8988T (cell line): ENCODE measurements around the gene TSPAN18.

Source experiments
- DNase-seq: peaks from one replicate; pipeline ENCODE4 v3.0.0; 2011

Gene TSPAN18

DNA sequence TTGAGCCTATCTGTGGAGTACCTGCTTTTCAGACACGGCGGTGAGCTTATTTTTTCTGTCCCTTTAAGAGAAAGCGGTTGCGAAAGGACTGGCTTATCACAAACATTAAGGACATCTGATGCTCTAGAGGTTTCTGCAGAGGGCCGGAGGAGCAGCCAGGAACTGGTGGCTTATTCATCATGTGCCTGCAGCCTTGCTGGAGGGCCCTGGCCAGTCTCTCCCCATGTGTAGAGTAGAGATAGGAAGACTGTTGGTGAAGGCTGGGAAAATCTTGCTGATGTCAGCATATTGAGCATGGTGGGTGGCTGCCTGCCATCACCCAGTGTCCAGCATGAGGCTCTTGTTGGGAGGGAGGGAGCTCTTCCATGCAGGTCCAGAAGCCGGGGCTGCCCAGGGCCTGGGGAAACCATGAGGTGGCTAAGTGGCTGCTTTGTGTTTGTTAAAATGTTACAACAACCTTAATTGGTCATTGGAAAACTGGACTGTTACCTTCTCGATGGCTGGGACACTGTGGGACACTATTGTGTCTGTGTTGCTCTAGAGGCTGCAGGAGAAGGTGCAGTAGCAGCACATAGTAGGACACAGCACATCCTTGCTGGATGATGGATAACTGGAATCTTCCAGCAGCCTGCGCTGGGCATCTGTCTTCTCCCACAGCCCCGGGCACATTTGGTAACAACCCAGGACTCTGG lies 54.3 kb downstream of the TSPAN18 start:
- no peak for DNase-seq

DNA sequence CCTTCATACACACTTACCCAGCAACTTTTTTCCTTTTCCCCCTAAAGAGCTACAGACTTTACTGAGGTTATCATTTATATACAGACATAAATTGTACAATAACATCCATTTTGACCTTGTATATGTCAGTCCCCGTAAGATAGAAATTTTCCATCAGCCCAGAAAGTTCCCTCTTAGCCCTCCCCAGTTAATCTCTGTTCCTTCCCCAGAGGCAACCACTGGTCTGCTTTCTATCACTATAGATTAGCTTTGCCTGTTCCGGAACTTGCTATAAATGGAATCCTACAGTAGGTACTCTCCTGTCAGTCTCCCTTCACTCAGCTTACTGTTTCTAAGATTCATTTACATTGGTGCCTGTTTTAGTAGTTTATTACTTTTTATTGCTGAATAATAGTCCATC lies 54.9 kb downstream of the TSPAN18 start:
- no peak for DNase-seq

DNA sequence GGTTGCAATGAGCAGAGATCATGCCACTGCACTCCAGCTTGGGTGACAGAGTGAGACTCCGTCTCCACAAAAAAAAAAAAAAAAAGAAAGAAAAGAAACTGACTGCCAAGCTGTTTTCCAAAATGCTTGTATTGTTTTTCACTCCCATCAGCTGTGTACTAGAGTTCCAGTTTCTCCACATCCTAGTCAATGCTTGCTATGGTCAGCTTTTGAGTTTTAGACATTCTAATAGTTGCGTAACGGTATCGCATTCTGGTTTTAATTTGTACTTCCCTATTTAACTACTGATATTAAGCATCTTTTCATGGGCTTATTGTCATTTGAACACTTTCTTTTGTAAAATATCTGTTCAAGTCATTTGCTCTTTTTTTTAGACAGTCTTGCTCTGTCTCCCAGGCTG lies 55.7 kb downstream of the TSPAN18 start:
- no peak for DNase-seq

DNA sequence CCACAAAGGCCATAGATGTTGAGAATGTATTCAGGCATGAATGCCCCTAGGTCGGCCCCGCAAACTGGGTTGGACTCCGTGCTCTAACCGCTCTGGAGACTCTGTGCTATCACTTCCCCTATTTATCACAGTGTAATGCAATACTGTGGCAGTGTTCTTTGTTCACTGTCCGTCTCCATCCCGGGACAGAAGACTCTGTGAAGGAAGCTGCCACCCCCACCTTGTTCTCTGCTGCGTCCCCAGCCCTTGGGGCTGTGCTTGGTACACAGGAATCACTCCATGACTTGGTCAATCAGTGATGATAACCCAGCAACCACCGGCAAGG lies 57.6 kb downstream of the TSPAN18 start:
- DNase-seq = no peak

DNA sequence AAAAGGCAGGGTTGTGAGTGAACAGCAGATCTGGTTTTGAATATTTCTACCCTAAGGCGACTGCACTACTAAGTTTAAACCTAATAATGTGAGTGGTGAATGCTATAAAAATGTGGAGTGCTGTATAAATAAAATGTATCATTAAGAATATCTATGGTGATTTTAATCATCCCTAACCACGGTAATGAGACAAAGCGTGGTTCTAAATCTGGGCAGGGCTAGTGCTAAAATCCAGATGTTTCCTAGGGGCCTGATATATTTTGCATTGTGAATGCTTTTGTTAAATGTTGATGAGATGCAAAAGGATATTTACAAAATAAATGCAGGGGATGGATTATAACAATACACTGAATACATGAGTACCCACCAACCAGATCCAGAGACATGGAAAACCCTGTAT lies 58.1 kb downstream of the TSPAN18 start:
- DNase-seq = no peak

DNA sequence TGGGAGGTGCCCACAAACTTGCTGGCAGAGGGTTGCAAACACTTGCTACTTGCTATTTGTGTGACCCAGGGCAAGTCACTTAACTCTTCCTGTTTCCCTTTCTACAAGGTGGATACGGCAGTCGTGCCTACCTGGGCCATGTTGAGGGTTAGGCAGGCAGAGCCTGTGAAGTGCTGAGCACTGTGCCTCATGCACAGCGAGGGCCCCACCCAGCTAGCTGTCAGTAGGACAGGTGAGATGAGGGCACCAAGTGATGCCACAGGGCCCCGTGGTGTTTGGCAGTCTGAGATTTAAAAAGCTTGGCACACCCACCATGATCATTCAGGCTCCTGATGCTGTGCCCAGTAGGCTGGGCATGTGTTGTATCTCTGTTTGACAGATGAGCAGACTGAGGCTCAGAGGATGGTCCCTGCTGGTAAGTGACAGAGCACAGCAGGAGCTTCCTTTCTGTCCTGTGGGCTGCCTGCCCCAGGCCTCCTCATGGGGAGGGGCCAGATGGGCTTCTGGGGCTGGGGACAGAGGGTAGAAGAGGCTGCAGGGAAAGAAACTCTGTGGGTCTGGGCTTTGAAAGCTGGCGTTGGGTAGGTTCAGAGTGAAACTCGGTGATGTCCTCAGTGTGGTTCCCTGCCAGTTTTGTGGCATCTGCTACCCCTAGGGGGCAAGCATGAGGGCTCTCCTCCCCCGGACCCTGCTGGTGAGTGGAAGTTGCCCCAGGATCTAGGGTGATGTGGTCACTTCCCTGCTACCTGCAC lies 59.3 kb downstream of the TSPAN18 start:
- DNase-seq = peak; percentile 76

DNA sequence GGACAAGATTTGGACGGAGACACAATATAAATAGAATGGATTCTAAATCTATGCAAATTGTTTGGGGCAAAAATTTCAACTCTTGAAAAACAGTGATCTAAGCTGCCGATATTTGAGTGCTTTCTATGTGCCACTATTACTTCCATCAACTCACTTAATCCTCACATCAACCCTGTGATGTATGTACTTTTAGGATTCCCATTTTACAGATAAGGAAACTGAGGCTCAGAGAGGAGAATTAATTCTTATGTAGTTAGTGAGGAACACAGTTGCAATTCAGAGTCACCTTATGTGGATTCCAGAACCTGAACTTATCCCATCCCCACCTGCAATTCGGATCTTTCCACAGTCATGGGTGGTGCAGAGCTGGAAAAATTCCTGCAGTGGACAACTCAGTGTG lies 60.3 kb downstream of the TSPAN18 start:
- DNase-seq = no peak

DNA sequence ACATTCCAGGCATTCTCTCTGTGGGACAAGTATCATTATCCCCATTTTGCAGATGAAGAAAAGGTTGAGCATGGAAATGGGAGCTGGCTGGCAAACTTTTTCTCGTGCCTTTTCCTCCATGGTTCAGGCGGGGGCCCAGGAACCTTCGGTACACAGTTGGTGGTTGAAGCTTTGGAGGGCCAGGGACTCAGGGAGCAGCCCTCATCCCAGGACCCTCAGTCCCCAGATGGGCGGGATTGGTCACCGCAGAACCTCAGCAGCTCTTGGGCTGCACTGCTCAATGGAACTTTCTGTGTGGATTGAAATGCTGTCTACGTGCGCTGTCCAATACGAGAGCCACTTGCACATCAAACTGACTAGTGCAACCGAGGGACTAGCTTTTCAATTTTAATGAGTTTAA lies 61.2 kb downstream of the TSPAN18 start:
- no peak for DNase-seq

DNA sequence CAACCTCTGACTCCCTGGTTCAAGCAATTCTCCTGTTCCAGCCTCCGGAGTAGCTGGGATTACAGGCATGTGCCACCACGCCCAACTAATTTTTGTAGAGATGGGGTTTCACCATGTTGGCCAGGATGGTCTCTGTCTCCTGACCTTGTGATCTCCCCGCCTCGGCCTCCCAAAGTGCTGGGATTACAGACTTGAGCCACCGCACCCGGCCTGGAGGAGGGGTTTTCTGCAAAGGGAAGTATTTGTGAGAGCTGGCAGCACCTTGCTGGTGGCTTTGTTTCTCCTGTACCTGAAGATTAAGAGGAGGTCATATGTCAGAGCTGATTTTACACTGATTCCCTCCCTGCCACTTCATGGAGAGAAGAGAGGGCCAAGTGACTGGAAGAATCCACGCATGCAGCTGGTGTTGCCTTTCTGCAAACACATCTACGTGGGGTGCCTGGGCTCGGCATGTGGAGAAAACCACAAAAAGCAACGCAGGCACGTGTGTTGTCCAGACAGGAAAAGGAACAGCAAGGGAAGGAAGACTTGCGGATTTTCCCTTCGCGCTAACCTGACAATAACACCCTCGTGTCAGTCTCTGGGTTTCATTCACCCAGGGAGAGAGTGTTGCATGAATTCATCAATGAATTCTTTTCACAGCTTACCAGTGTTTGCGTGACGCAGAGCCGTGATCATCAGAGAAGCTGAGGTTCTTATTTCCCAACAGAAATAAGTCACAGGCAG lies 61.9 kb downstream of the TSPAN18 start:
- no peak for DNase-seq

DNA sequence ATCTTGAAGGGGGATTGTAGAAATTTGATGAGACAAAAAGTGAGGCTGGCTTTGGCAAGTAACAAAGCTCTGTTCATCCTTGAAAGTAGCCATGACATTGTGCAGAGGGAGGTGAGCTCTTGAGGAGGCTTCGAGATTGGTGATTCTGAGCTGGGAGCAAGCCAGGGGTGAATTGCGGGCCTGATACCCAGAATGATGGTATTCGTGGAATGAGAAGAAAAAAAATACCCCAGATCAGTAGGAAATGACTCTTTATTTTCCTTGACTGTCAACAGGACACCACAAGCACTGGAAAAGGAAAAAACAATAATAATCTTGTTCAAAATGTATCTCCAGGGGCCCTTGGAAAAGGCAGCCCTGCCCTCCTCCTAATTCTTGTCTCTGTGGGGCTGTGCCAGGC lies 62.7 kb downstream of the TSPAN18 start:
- no peak for DNase-seq

DNA sequence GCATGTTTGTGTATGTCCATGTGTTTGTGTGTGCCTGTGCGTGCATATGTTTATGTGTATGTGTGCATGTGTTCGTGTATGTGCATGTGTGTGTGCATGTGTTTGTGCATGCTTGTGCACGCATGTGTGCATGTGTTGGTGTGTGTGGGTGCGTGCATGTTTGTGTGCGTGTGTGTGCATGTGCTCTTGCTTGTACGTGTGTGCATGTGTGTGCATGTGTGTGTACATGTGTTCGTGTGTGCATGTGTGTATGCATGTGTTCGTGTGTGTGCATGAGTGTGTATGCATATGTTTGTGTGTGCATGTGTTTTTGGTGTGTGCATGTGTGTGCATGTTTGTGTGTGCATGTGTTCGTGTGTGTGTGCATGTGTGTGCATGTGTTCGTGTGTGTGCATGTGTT lies 63.4 kb downstream of the TSPAN18 start:
- DNase-seq = no peak

DNA sequence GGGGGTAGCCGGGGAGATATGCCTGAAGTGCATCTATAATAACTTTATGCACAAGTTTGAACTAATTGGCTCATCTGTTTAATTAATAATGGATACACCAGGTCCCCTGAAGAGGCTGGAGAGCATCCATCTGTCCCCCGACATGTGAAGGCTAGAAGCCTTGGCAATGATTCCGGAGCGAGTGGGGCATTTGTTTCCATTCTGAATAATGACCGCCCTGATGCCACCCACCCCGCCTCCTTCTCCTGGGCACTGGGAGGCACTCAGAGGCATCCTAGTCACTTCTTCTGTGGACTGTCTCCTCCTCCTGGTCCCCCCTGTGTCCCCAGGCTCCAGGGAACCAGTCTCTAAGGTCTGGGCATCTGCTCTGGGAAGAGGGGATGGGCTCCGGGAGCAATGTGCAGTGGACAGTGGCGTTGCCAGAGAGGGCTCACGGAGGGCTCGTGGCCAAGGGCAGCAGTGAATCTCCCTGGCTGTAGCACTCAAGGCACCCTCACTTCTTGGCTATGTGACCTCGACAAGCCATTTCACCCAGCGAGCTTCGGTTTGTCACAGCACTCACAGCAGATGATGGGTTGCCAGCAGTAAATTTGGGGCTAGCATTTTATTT lies 64.7 kb downstream of the TSPAN18 start:
- no peak for DNase-seq

DNA sequence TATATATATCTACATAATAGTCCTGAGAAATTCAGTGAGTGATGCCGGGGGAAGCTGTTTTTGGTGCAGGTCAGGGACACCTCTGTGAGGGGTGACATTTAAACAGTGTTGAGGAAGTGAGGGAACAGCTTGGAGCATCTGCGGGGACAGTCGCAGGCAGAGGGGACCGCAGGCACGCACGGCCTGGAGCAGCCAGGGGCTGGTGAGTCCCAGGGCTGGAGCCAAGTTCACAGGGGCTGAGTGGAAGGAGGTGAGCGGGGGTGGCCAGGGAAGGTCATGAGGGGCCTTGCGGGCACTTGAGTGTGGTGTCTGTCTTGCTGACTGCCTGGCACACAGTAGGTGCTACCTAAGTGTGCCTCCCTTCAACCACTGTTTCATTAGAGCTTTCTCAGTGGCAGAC lies 65.4 kb downstream of the TSPAN18 start:
- no peak for DNase-seq

DNA sequence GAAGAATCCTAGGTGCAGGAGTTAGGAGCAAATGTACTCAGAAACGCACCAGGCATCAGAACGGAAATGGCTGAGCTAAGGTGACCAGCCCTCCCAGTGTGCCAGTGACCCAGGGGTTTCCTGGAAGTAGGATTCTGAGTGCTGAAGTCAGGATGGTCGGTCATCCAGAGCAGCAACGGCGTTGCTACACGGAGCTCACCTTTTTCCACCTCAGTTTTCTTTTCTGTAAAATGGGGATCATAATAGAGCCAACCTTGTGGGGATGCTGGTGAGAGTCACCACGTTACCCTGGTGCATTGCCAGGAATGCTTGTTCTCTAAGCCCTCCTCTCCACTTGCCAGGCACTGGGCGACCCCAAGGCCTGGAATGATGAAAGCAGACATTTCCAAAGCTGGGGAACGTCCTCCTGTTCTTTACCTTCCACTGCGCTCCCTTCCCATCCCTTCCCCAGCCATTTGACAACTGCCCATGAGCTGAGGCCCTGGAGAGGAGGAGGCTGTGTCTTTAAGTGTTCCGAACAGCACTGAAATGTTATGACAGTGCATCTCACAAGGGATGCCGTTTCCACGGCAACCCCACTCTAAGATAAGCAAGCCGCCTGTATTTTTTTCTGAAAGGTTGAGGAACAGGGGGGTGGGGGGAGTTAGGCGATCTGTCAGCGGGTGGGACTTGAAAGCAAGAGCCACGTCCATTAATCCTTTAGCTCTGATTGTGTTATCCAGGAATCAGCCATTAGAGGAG lies 66.8 kb downstream of the TSPAN18 start:
- no peak for DNase-seq

DNA sequence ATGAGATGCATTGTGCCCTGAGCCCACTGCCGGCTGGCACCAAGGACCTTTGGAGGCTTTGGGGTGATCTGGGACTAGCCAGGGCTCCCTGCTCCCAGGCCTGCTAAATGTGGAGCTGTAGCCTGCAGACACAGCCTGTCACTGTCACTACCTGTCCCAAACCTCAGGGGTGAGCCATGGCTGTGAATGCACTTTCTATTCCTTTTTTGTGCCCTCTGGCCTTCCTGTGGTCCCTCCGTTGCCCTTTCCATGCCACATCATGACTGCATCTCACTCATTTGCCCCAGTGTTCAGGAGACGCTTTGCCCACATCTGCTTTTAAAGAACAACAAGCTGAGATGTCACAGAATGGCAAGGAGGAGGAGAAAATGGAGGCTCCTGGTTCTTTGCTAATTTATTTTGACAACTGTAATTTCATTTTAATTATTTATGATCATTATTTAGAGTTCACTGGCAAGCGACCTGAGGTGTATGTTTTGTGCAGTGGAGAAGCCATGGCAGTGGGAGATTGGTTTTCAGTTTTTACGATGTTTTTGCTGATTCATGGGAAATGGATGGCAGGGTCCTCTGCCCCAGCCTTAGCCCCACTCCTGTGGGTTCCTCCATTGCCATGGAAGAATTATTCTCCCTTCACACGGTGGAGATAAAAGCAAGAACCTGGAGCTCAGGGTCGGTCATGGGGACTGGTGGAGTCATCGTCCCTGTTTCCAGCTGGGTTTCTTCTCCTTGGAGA lies 69.2 kb downstream of the TSPAN18 start:
- DNase-seq = no peak

DNA sequence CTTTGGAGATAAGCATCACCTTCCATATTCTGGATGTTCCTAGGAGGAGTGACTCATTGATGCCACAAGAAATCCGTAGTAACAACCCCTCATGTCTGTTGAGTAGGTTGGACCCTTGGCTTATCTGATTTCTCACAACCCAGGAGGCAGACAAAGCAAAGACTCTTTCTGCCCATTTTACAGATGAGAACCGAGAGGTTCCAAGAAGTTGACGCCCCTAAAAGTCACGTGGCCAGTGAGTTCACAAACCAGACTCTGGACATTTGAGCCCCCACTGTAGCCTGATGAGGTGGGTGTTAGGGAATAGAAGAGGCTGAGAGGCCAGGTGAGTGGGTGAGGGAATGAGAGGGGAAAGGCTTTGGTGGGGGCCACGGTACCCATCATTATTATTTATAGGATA lies 70.3 kb downstream of the TSPAN18 start:
- DNase-seq = no peak

DNA sequence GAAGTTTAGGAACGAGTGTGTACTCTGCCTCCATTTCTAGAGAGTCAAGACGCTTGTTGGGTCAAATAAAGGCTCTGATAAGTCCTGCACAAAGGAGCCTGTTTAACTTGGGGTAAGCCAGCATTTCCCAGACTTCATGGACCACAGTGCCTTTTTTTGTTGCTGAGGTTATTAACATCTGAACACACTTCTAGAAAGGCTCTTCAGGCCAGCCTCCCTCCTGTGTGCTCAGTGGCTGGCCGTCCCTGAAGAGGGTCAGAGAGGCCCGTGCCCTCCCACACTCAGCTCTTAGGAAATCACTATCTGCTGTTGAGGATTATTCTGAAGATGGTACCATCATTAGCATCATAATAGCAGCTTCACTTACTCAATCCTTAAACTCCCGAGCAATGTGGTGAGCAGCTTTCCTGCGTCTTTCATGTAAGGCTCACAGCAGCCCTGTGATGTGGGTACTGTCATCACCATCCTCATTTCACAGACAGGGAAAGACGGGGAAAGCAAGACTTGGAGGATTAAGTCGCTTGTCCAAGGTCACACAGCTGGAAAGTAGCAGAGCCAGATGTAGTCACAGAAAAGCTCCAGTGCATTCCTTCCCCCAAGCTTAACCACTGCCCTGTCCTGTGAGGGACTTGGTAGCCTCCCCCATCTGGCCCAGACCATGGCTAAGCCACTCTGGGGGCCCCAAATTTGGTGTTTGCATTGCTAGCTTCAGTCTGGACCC lies 71.3 kb downstream of the TSPAN18 start:
- no peak for DNase-seq

DNA sequence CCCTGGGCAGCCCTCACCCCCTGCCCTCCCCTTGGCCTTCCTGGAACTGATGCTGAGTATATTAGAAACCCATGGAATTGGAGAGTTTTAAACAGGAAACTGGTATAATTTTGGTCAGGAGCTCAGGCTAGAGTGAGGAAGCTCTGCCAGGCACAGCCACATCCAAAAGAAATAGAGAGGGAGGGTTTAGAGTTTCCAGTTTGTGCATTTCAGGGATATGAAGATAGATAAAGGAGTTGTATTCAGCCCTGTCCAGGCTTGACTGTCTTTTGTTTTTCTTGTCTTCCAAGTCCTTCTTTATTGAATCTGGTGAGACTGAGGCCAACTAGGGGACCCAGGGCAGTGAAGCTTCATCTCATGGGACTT lies 71.8 kb downstream of the TSPAN18 start:
- DNase-seq = no peak

DNA sequence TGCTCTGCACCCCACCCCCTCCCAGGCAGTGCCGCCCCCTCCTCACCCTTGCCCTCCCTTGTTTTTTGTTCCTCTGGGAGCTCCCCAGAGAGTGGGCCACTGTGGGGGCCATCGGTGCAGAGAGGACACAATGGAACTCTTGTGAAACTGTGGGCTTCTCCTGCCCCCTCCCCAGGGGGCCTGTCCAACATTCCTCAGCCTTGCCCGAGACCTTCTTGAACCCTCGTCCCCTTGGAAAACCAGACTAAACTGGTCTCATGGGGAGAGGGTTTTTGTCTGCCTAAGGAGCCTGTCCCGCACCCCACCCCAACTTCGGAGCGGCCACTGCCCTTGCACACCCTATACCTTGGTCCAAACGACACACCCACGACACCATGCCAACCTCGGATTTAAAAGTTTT lies 72.2 kb downstream of the TSPAN18 start:
- DNase-seq = no peak

DNA sequence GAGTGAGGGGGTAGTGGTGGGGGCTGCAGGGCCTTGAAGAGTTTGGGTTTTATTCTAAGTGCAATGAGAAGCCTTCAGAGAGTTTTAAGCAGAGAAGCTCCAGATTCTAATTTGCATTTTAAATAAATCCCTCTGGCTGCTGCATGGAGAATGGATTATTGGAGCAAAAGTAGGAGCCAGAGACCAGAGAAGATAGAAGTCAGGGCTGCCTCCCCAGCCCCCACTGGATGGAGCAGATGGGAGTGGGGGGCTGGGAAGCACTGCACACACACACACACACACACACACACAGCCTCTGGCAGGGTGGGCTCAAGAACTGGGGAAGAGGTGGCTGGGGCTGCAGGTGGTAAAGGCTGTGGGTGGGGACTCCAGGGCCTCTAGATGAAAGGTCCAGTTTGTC lies 75.6 kb downstream of the TSPAN18 start:
- DNase-seq = no peak

DNA sequence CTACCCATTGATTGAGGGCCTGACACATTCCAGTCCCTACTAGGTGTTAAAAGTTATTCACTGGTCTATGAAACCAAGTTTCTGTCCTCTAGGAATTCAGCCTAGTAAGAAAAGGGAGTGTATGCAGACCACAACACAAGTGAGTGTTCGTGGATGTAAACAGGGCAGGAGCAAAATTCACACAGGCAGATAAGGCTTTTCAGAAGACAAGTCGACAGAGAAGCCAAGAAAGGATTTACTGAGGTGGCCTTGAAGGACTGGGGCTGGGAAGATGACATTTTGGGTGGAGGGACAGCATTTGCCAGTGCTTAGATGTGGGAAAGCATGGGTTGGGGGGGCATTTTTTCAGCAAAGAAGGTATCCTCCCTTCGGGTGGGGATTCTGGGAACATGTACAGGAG lies 76.2 kb downstream of the TSPAN18 start:
- DNase-seq = no peak
